ENCODE measurements around the gene TNFRSF21.
"Not testable (repeated sequence)": the region's sequence is repeated elsewhere in the genome, so short reads cannot be mapped to it uniquely, and the experiment has no call there.

The TNFRSF21 gene

GRCh38 chr6:47283993-47284392 lies 25.7 kb downstream of the TNFRSF21 start:
- DNase-seq, result no peak

GRCh38 chr6:47278545-47278944 lies 31.2 kb downstream of the TNFRSF21 start:
- no peak for DNase-seq

GRCh38 chr6:47277702-47278101 lies 32.0 kb downstream of the TNFRSF21 start:
- DNase-seq, result no peak

GRCh38 chr6:47276377-47276776 lies 33.3 kb downstream of the TNFRSF21 start:
- DNase-seq, result no peak

- no peak for DNase-seq
Measured at GRCh38 chr6:47275640-47276039, 34.1 kb downstream of the TNFRSF21 start.

GRCh38 chr6:47275132-47275531 lies 34.6 kb downstream of the TNFRSF21 start:
- not testable (repeated sequence) for DNase-seq

GRCh38 chr6:47268572-47269187 lies 41.0 kb downstream of the TNFRSF21 start:
- DNase-seq, result no peak

GRCh38 chr6:47267301-47267700 lies 42.4 kb downstream of the TNFRSF21 start:
- no peak for DNase-seq

- no peak for DNase-seq
Measured at GRCh38 chr6:47265971-47266370, 43.7 kb downstream of the TNFRSF21 start.

GRCh38 chr6:47264775-47265184 lies 44.9 kb downstream of the TNFRSF21 start:
- no peak for DNase-seq

GRCh38 chr6:47263268-47263667 lies 46.4 kb downstream of the TNFRSF21 start:
- DNase-seq, result no peak

GRCh38 chr6:47262231-47262630 lies 47.5 kb downstream of the TNFRSF21 start:
- DNase-seq, result no peak

- DNase-seq, result no peak
Measured at GRCh38 chr6:47261191-47261590, 48.5 kb downstream of the TNFRSF21 start.

GRCh38 chr6:47260021-47260420 lies 49.7 kb downstream of the TNFRSF21 start:
- DNase-seq, result no peak

GRCh38 chr6:47258724-47259347 lies 50.9 kb downstream of the TNFRSF21 start:
- DNase-seq, result no peak

- DNase-seq, result no peak
Measured at GRCh38 chr6:47256981-47257730, 52.5 kb downstream of the TNFRSF21 start.

- no peak for DNase-seq
Measured at GRCh38 chr6:47256361-47256760, 53.3 kb downstream of the TNFRSF21 start.

GRCh38 chr6:47254906-47255305 lies 54.8 kb downstream of the TNFRSF21 start:
- DNase-seq, result no peak

- DNase-seq, result no peak
Measured at GRCh38 chr6:47254051-47254450, 55.7 kb downstream of the TNFRSF21 start.

- DNase-seq, result no peak
Measured at GRCh38 chr6:47253136-47253535, 56.6 kb downstream of the TNFRSF21 start.

- DNase-seq, result no peak
Measured at GRCh38 chr6:47252633-47253032, 57.1 kb downstream of the TNFRSF21 start.

GRCh38 chr6:47251396-47251795 lies 58.3 kb downstream of the TNFRSF21 start:
- no peak for DNase-seq

GRCh38 chr6:47250302-47250701 lies 59.4 kb downstream of the TNFRSF21 start:
- no peak for DNase-seq

GRCh38 chr6:47248446-47248845 lies 61.3 kb downstream of the TNFRSF21 start:
- DNase-seq, result no peak
